Posterior vena cava (tissue), 2 donors: Measurements from ENCODE around the gene HTT. TPM values are rescaled to one million over a fixed set of nuclear protein-coding genes. Genes with fewer than 3 reads are reported as not detected.

Experiments used
- DNase-seq: peaks from one replicate; pipeline ENCODE4 v3.0.0-alpha.2; 2020; ENCODE audit warnings: low spot score
- intact Hi-C, 2 donors: fragments of 100-400 bp; cut with DNase I; formaldehyde crosslinking; loops; one replicate each; pipeline versions ENCODE4 v1.14.1 to v1.14.2; 2022 to 2023
- long read RNA-seq, 2 donors: library from polyadenylated mRNA; unstranded; transcript quantifications; one replicate each; pipeline ENCODE4 v2.0.0, GENCODE V29; 2020 to 2021
- total RNA-seq, 2 donors: library from RNA; stranded (reverse); fragmentation: NEBNext Ultra II Directional; extraction: Animal tissue kit (Norgen Biotek cat#: 25700); gene quantifications; one replicate each; pipeline ENCODE4 v1.2.1, GENCODE V29; 2021
- donor health status: DM: yes; HTN: yes; CAD: no.
- donor health status: DM: yes; HTN: yes; CAD: no.

The HTT gene
- 10 to 100 TPM; 47.4 to 49.0 TPM for total RNA-seq
- long read RNA-seq, donor 1, partial matches to known transcripts, result 13 of 20 reads
- long read RNA-seq, donor 1, other reads (novel, unspliced or antisense), result 7 of 20 reads
- long read RNA-seq, donor 2, partial matches to known transcripts, result 29 of 53 reads
- long read RNA-seq, donor 2, other reads (novel, unspliced or antisense), result 24 of 53 reads

DNA sequence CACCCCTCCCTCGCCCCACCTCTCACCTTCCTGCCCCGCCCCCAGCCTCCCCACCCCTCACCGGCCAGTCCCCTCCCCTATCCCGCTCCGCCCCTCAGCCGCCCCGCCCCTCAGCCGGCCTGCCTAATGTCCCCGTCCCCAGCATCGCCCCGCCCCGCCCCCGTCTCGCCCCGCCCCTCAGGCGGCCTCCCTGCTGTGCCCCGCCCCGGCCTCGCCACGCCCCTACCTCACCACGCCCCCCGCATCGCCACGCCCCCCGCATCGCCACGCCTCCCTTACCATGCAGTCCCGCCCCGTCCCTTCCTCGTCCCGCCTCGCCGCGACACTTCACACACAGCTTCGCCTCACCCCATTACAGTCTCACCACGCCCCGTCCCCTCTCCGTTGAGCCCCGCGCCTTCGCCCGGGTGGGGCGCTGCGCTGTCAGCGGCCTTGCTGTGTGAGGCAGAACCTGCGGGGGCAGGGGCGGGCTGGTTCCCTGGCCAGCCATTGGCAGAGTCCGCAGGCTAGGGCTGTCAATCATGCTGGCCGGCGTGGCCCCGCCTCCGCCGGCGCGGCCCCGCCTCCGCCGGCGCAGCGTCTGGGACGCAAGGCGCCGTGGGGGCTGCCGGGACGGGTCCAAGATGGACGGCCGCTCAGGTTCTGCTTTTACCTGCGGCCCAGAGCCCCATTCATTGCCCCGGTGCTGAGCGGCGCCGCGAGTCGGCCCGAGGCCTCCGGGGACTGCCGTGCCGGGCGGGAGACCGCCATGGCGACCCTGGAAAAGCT lies at the start of gene HTT, which contains the start of gene HTT-AS:
Gene HTT, plus strand, starts transcription at position 604 of the 768 bp plus-strand sequence. Its CDS starts 145 bp downstream, at position 749.
Gene HTT-AS, minus strand, starts transcription at position 461 of the 768 bp plus-strand sequence.
- DNase-seq, result peak; percentile 99
- intact Hi-C loops, result no loop called here

- intact Hi-C loops, result no loop called here
- DNase-seq, result peak; percentile 64
Measured at GRCh38 chr4:3025881-3026280, 48.6 kb upstream of the HTT start.

DNA sequence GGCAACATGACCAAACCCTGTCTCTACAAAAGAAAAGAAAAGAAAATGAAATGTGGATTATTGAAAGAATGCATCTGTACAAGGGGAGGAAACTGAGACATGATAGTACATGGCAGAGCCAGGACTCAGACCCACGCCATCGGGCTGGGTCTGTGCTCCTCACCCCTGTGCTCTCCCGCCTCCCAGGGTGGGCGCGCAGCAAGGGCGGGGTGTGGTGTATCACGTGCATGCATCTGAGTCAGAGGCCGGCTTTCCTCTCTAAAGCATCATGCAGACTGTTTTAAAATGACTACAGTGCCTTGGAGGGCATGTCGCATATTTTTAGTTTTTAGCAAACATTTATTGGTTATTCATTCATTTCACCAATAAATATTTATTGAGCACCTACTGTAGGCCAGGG lies 47.9 kb upstream of the HTT start:
- DNase-seq, result peak; percentile 45
- intact Hi-C loops, result no loop called here

- no peak for DNase-seq
- intact Hi-C loops, result no loop called here
Measured at GRCh38 chr4:3029464-3029863, 45.0 kb upstream of the HTT start.

DNA sequence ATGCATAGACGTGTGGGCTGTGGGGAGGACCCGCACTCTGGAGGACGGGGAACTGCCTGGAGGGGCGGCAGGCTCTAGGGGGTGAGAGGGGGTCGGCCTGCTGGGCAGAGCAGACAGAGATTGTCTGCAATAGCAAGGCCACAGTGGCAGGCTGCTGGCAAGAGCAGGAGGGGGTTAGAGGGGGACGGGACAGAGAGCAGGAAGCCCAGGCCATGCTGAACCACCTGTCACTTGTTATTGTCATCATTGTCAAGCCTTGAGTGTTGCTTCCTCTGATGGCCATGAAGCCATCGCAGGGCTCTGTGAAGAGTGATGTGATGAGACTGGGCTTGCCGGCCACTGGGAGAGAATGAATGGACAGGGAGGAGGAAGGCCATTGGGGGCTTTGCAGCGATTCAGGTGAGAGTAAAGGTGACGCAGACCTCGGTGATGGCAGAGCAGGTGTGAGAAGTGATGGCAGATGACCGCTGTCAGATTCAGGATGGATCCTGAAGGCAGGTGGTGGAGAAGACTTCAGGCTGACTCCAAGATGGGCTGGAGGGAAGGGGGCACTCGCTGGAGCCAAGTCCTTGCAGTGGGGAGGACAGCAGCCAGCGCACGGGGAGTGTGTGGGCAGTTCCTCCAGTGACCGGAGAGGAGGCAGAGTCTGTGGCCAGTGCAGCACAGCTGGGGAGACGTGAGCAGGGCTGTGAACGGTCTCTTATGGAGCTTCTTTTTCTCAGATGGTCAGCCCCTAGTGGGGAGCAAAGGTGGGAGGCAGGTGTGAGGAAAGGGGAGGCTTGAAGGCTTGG lies 43.7 kb upstream of the HTT start:
- peak; percentile 58 for DNase-seq
- intact Hi-C loops, result loop anchor here in 1 of 2 donors (10.0 kb wide), 2 partner anchors 56 to 266 kb away; no protein-coding TSS in a partner anchor

DNA sequence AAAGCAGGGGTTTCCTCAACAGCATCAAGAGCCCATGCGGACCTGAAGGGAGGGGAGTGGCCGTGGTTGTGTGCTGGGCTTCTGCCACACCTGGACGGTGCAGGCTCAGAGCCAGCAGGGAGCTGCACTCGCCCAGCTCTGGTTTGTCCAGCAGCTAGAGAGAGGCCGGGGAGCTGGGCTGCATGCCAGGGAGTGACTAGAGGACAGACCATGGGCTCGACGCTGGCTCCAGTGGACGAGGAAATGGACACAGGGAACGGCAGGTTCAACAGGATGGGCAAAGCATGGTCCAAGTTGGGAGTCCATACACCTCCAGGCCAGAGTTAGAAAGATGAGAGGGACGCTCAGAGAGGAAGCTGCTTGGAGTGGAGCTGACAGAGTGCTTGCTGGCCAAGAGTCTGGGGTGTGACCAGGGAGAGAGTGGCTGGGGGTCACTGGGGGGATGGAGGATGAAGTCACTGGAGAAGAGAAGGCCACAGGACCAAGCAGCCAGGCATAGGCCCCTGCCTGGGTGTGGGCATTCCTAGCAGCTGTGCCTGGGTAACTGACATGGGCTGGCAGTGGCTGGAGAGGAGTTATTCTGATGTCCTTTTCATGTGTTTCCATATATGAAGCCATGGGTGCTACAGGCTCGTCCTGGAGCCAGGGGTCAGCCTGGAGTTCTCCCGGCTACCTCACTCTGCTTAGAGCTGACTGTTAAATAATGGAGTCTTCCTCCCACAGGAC lies 43.0 kb upstream of the HTT start:
- intact Hi-C loops, result loop anchor here in 1 of 2 donors (10.0 kb wide), 2 partner anchors 57 to 267 kb away; no protein-coding TSS in a partner anchor
- peak; percentile 46 for DNase-seq

GRCh38 chr4:3034231-3034630 lies 40.2 kb upstream of the HTT start:
- DNase-seq, result peak; percentile 38
- intact Hi-C loops, result loop anchor here in 1 of 2 donors (10.0 kb wide), 2 partner anchors 59 to 269 kb away; no protein-coding TSS in a partner anchor

GRCh38 chr4:3035249-3035648 lies 39.2 kb upstream of the HTT start:
- intact Hi-C loops, result loop anchor here in 1 of 2 donors (10.0 kb wide), 2 partner anchors 60 to 270 kb away; no protein-coding TSS in a partner anchor
- peak; percentile 47 for DNase-seq

DNA sequence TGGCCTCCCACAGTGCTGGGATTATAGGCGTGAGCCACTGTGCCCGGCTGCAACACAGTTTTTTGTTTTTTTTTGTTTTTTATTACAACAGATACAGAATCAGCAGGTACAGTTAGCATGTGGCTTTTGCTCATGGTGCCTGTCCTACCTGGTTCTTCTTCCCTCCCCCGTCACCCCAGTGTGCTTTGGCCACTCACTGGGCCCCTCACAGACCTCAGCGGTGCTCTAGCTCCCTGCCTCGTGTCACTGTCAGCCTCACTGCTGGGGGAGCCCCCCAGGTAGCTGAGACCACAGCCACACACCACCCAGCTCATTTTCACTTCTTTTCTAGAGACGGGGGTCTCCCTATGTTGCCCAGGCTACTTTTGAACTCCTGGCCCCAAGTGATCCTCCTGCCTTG lies 38.8 kb upstream of the HTT start:
- DNase-seq, result no peak
- intact Hi-C loops, result loop anchor here in 1 of 2 donors (10.0 kb wide), 2 partner anchors 61 to 271 kb away; no protein-coding TSS in a partner anchor

- intact Hi-C loops, result loop anchor here in 1 of 2 donors (10.0 kb wide), 2 partner anchors 62 to 272 kb away; no protein-coding TSS in a partner anchor
Measured at GRCh38 chr4:3036131-3036952, 38.1 kb upstream of the HTT start.

GRCh38 chr4:3037957-3038461 lies 36.5 kb upstream of the HTT start:
- intact Hi-C loops, result loop anchor here in 1 of 2 donors (10.0 kb wide), 2 partner anchors 63 to 273 kb away; no protein-coding TSS in a partner anchor
- DNase-seq, result no peak

More at GRCh38 chr4:3036131-3036952, 38.1 kb upstream of the HTT start:
- DNase-seq, result peak; percentile 74

DNA sequence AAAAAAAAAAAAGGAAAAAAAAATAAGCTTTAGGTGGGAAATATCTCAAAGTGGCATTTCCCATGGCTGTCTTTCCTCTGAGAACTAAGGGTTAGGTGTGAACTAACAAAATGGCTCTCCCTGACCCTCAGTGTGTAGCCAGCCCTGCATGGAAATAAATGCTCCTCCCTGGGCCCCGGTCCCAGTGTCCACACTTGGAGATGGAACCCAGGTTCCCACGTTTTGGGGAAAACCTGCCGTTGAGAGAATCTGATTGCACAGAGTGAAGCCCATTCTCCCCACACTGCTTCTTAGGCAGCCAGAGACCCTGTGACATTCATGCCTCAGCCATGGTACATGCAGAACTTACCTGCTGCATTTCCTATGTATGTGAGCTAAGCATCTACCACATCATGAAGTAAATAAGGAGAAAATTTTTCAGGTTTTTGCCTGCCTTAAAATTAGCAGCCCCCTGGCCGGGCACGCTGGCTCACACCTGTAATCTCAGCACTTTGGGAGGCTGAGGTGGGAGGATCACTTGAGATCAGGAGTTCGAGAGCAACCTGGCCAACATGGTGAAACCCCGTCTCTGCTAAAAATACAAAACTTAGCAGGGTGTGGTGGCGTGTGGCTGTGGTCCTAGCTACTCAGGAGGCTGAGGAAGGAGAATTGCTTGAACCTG lies 34.6 kb upstream of the HTT start:
- peak; percentile 55 for DNase-seq
- intact Hi-C loops, result loop anchor here in 1 of 2 donors (10.0 kb wide), 2 partner anchors 65 to 275 kb away; no protein-coding TSS in a partner anchor

GRCh38 chr4:3040452-3041191 lies 33.9 kb upstream of the HTT start:
- DNase-seq, result peak; percentile 78
- intact Hi-C loops, result no loop called here

DNA sequence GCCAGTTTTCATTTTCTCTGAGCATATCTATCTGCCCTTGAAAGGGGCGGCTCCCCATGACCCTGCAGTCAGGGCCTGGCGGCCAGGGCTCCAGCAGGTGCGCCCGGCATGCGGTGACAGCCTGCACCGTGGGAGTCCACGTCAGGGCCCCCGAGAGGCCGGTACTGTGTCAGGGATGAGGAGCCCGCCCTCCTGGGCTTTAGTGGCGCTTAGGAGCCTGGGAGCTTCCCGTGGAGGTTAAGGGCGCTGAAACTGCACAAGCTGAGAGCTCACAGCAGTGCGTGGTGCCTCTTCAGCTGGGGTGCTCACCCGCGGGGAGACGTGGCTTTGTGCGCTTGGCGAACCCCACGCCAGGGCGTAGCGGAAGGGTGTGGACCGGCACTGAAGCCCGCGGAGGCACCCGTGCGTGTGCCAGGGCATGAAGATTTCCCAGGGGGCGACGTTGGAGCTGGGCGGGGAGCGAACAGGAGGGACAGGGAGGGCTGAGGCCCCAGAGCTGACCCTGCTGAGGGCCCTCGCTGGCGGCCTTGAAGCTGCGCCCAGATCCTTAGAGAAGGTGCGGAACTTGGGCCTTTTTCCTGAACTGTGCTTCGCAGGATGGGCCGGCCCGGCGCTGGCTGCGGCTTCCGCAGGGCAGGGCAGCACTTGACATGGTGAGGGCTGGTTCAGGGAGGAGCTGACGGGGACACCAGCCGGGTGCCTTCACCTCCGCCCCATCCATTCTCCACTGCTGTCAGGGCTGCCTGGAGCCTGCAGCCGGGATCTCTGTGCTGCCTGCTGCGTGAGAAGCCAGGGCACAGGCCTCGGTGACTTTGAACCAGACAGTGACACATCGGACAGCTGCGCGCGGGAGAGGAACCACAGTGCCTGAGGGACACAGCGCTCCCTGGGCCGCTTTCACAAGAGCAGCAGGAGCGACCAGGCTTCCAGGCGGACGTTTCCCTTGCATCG lies 33.0 kb upstream of the HTT start:
- peak; percentile 93 for DNase-seq
- intact Hi-C loops, result no loop called here

- intact Hi-C loops, result no loop called here
- no peak for DNase-seq
Measured at GRCh38 chr4:3042226-3042625, 32.3 kb upstream of the HTT start.
